Non-pigmented ciliary epithelial cell (primary cell): ENCODE data around the gene PIANP.

Source experiments
- DNase-seq: peaks from one replicate; pipeline ENCODE4 v3.0.0-alpha.2; 2010; ENCODE audit warnings: low read depth

The PIANP gene

DNA sequence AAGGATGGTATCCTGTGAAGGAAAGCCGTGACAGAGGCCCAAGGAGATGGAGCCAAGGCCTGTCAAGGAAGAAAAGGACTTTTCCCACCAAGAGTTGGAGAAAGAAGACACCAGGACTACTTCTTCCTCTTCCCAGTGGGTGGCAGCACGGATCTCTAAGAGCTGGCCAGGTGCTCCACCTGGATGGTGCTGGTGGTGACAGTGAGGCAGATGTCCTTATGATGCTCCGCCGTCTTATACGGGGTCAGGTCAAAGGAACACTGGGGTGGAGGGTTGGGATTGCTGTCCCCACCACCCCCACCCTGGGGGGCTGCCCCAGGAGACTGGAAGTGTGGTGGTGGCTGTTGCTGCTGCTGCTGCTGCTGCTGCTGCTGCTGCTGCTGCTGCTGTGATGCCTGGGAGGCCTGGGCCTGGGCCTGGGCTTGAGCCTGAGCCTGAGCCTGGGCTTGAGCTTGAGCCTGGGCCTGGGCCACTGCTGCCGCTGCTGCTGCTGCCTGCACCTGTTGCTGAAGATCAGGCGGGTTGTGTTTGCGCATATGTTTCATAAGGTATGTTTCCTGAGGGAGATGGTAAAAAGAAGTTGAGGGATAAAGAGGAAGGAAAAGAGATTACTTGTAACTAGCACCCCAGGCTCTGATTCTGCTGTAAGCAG is 32.9 kb downstream of the PIANP start:
- no peak for DNase-seq

DNA sequence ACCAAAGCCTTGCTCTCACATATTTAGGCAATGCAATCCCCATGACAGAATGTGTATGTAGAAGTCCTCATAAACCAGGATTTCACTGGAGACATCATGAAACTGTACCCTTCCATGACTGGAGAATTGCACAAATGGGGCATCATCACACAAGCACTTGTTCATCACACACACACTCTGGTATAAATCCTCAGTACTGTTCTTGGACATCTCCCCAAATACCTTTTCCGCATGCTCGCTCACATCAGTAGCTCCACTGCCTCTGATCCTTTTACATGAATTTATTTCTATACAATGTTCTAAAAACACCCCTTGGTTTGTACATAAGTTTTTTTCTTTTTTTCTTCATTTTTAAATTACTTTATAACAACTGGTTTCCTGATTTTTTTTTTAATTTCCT is 34.4 kb downstream of the PIANP start:
- DNase-seq, result no peak

DNA sequence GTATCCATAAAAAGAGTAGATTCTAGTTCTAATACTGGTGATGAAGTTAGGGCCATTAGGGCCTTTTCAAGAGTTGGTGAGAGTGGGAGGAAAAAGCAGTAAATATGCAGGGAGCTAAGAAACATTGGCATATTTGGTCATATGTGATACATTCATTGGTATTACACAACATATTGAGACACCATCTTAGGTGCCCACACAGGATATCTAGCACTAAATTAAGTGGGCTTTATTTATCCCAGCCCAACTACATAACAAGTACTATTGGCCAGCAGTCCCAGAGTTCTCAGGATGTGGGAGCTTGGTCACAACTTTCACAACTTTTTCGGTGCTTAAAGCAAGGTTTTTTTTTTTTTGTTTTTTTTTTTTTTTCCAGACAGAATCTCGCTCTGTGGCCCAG is 35.7 kb downstream of the PIANP start:
- DNase-seq, result no peak

DNA sequence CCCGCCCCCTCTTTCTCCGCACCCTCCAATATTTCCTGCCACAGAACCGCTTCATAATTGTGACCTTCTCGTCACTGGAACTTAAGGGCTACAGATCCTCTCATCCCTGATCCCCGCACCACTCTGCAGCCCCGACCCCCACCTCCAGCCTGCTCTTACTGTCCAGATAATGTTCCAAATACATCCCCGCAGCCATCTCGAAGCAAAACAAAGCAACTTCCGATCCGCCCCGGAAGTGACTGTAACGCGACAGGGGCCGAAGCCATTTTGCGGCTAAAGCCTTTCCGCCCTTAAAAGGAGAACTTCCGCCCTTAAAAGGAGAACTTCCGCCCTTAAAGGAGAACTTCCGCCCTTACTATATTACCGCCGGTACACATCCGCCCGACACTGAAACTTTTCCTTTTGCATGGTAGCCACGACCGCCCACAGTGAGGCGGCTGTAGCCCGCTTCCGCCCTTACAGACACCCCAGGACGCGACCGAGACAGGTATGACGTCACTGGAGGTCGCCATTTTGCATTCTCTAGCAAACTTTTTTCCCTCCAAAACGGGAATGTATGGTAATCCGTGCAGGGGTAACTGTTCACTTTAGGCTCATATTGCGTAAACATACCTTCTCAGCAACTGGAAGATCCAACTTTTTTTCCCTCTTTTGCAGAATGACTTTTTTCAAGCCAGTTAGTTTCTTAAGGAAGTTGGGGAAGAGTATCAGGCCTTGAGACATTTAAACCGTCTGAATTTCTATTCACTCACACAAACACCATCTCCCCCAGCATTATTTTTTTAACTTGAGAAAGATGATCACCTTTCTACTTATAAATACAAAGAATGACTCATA is 37.5 kb downstream of the PIANP start, which contains the start of gene ING4:
ING4 (minus strand) TSS at position 214 of the 837 bp plus-strand sequence; CDS start at position 196, 18 bp downstream.
- peak; percentile 95 for DNase-seq

DNA sequence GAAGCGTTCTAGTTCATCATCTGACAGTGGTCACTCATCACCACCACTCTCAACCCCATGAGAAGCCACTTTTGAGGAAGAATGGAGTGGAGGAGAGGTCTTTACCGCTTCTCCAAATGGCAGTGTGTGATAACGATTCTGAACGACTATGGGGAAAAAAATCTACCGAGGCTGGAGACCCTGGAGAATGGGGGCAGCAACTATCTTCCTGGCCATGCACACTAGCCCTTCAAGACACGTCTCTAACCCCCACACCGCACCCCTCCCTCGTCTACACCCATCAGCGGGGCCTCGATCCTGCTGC is 38.1 kb downstream of the PIANP start:
- no peak for DNase-seq

DNA sequence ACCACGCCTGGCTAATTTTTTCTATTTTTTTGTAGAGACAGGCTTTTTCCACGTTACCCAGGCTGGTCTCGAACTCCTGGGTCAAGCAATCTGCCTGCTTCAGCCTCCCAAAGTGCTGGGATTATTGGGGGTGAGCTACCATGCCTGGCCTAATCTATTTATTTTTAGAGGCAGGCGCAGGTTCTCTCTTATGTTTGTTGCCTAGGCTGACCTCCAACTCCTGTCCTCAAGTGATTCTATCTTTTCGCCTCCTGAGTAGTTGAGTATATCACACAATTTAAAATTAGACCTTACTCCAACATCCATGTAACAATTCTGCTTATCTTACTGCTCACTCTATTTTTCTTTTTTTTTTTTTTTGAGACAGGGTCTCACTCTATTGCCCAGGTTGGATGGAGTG is 46.6 kb downstream of the PIANP start:
- no peak for DNase-seq

DNA sequence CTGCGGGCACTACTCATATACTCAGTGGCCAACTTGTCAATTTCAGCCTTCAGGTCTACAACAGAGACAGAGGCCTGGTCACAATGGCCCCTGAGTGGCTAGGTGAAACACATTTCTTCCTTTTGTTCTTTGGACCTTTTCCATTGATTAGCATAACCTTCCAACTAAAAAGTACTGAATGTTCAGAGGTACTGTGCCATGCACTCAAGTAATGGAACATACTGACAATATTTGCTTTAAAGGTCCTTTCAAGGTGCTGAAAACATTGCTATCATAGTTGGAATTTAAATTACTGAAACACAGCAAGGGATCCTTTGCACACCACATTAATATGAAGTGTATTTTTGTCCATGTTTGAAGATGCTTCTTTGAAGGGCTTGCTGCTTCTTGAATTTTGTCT is 47.3 kb downstream of the PIANP start:
- DNase-seq, result no peak

DNA sequence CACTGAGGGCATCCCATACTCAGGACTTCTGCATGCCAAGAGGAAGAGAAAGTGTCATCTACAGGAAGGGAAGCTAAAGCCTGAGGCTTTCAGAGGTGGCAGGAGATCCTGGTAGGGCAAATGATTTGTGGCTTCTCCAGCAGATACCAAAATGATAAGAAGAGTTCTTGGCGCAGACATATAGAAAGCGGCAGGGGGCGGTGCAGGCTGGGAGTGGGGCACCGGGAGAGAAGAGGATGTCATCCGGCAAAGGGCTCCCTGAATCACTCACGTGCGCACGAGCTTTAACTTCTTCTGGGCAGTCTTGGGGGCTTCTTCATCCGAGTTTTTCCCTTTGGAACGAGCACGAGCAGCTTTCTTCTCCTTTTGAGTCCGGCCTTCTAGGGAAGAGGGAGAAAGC is 48.2 kb downstream of the PIANP start:
- DNase-seq, result no peak

DNA sequence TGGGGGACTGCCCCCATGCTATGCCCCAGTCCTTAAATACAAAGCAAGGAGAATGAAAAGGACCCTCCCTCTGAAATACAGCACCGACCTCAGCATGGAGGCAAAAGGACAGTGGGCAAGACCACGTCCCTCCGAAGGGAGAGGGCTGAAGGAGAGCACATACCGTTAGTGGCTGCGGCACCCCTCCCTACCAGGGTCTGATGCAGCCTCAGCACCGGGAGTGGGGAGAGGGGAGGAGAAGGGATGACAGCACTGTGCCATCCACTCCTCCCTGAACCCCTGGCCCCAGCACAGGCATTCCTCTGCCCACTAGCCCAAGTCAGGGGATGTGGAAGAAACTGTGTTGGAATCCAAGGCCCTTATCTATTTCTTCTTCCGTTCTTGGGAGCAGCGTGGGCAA is 49.8 kb downstream of the PIANP start:
- DNase-seq, result no peak

DNA sequence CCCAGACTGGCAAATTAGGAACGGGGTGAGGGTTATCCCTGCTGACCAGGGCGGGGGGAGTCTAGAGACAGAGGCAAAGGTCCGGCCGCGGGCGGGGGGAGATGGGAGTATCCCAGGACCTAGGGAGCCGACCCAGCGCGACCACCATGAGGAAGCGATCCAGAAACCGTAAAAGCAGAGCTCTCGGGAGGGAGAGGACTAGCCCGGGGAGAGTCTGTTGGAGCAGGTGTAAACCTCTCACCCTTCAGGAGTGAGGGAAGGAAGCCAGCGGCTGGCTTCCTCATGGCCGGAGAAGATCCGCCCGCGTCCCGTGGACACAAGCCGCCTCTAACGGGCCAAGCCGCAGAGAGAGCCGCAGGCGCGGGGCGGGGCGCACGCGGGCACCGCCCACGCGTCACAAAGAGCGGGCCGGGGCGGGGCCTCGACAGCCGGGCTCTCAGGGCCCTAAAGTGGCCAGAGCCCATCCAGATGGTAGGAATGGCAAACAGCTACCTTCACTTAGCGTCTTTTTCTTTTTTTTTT is 53.5 kb downstream of the PIANP start, which contains the start of gene ACRBP:
ACRBP (minus strand) TSS at position 350 of the 522 bp plus-strand sequence; CDS start at position 284, 66 bp downstream.
- DNase-seq, result no peak

DNA sequence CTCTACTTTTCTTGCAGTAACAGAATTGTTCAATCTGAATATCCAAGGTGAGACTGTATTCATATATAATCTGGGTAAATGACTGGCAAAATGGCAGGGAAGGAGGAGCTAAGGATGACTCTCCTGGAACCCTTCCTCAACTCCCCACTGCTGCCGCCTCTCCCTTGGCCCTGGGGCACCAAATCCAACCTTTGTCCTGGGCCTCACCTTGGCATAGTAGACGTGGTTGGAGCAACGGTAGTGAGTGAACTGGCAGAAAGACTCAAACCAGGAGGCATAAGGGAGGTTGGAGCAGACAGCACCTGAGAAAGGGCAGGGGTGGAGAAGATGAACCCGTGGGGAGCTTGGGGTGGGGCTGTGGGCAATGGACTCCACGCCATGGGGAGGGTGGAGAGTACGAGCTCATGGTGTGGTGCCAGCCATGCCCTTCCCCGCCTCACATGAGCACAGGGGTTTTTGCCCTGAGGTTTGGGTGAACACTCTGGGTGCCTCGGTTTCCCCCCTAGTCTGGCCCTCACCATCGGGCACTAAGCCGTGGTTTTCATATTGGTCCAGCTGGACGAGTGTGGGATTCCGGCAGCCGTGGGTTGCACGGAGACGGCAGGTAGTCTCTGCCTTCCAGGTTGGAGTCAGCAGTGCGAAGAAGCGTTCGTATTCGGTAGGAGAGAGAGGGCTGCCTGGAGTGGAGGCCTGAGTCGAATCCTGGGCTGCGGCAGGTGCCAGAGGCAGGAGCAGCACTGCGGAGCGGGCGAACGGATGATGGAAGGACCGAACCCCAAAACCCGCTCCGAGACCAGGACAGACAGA is 54.1 kb downstream of the PIANP start:
- no peak for DNase-seq

DNA sequence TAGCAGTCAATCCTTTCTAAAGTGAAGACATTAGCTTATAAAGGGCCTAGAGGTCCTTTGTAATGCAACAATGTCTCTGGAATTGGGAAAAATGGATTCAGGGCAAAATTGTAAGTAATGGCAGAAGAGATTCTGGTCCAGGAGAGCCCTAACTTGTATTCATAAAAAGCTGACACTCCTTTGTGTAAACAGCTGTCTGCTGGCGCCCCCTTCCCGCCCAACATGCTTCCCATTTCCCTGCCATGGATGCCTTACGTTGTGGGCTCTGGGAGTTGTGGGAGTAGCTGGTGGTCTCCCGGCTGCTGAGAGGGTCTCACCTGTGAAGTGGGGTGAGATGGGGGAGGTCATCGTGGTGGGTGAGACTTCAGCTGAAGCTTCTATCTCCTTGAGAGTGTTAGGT is 55.7 kb downstream of the PIANP start:
- no peak for DNase-seq

DNA sequence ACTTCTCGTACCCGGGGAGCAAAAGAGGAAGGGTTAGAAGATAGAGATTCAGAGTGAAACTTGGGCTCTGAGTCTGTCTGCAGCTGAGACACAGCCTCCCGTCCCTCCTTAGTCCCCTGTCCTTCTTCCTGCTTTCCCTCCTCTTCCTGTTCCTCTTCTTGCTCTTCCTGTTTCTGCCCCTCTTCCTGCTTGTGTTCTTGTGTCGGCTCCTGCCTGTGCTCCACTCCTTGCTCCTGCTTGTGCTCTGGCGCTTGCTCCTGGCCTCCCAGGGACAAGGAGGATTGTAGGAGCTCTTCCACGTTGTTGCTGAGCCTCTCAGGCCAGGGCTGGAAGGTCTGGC is 56.4 kb downstream of the PIANP start:
- DNase-seq, result no peak
